HG02642 (cell line): ENCODE data around the gene HS3ST6.
"Not testable (repeated sequence)": the region's sequence is repeated elsewhere in the genome, so short reads cannot be mapped to it uniquely, and the experiment has no call there.

Experiments
- ATAC-seq: cut with Tn5 transposase; IDR thresholded peaks from one replicate; pipeline ENCODE4 v1.9.1; 2021; ENCODE audit warnings: mild to moderate bottlenecking; ENCODE audit not compliant: unreplicated experiment, poor library complexity

HS3ST6 gene

DNA sequence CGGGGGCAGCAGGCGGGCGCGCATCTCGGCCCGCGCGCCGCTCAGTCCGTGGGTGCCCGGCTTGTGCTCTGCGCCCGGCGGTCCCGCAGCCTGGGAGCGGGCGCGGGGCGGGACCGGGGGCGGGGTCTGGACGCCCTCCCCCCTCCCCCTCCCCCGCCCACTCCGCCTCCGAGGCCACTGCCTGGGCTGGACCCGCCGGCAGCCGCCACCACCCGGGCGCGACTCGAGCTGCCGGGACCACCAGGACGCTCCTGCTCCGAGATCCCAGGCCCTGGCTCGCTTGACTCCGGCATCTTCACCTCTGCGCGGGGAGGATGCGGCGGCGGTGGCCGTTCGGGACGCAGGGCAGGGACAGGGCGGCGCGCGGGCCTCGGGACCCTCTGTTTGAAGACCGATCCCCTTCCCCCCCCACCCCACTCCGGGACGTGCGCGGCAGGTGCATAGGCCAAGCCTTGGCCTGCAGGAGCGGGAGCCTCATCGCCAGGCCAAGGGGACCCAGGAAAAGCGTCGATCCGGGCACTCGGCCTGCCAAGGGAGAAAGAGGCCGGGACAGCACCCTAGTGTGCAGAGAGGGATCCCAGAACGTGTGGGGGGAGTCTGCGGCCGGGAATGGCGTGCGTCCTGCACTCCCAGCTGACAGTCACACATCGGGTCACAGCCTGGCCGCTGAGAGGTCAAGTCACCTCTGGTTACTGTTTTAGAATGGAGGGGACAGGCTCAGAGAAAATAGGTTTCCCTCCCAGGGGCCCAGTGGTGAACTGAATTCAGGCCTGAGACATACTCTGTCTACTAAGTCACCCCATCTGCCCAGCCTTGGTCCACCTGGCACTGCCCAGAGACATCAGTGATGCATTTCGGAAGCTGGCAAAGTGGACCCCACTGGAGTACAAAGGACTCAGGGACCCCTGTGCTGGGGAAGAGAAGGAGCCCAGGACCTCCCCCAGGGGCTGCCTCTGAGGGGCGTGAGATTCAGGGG is at the start of gene HS3ST6:
Gene HS3ST6 (minus strand): TSS at position 65 of the 976 bp plus-strand sequence. CDS start 92 bp downstream, outside the sequence.
- ATAC-seq: no peak

DNA sequence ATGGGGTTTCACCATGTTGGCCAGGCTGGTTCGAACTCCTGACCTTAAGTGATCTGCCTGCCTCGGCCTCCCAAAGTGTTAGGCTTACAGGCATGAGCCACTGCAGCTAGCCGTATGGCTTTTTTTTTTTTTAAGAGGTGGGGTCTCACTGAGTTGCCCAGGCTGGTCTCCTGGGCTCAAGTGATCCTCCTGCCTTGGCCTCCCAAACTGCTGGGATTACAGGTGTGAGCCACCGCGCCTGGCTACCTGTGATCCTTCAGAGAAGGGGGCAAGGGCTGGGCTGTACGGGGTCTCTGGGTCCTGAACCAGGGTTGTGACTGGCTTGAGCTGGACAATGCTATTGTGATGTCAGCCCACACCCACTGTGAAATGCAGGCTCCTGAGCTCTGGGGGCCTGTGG is 48.2 kb upstream of the HS3ST6 start, which contains the start of gene RNF151:
Gene RNF151 (plus strand): TSS at position 397 of the 400 bp plus-strand sequence. CDS start 26 bp downstream, outside the sequence.
- no peak for ATAC-seq

DNA sequence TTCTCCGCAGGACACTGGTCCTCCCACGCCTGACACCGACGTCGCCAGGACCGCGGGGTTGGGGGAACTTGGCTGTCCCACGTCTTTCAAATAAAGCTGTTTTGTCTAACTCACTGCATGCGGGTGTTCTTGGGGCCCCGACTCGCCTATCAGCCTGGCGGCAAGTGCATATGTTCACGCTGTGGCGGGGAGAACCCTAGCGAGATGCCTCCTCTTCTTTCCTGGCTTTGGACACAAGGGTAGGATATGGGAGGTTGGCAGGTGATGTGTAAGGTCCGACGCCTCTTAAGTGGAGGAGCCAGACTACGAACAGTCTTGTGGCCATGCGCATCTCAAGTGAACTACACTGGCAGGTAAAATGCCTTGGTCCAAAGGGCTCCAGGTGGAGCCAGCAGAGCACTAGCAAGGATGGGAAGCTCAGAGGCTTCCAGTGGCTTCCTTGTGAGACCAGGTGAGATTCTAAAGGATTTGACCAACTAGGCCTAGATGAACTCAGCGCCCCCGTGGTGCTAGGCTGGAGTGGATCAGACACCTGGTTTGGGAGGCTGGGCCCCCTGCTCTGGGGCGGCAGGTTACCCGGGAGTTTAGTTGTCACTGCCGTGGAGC is 47.3 kb upstream of the HS3ST6 start:
- no peak for ATAC-seq

DNA sequence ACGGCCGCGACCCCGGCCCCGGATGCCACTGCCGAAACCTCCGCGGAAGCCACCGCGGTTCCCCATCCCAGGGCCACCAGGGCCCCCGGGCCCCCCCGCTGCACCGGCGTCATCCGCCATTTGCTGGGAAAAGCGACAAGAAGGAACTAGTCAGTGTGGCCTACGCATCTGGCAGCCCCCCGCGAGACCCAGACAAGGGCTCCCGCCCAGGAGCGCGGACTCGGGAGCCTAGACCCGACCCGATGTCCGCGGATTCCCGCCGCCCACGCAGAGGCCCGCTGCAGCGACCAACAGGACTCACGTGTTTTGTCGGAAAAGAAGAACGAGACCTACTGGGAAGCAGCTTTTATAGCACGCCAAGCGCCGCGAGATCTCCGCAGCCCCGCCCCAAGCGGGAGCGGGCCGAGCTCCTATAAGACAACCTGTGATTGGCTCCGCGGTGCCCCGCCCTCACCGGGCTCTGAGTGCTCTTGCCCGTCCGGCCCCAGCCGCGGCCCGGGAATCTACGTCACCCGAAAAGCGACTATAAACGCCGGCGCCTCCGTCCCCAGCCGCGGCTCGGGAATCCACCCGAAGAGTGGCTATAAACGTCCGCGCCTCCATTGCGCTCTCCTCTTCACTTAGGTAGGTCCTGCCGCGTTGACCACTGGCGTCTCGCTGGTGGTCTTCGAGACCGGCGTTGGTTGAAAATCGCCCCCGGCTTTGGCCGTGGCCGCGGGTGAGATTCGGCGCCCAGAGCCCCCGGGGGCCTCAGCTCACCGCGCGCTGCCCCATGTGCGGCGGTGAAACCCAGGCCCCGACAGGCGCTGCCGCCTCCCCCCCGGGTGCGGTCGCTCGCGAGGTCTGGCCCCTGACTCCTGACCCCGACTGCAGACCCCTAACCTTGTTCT is 46.5 kb upstream of the HS3ST6 start, which contains the start of gene RPS2:
Gene RPS2 (minus strand): TSS at position 321 of the 890 bp plus-strand sequence. CDS start 201 bp downstream, at position 120.
- peak; percentile 85 for ATAC-seq

DNA sequence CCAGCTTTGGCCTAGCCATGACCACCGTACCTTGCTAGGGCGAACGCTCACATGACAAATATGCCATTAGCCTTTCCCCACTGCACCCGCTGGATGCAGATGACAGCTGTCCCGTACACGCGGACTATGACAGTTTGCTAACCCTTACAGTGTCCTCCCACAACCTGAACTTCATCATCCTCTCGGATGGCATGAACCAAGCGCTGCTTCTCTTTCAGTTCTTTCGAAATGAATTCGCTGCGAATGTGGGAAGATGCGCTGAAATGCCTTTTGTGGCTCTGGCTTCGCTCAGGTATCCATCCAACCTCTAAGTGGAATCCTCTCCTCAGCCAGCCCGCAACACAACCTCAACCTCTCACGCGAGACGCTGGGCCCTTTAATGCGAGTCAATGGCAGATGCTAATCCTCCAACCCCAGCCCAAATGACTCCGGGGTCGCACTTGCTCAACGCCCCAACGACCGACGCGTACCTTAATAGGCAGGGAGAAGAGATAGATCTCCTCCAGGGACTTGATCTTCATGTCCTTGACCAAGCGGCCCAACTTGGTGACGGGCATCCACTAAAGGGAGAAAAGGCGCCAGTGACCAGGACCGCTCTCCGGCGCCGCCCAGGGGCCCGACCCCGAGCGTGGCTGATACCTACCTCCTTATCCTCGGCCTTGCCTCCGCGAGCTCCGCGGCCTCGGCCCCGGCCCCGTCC is 45.7 kb upstream of the HS3ST6 start:
- ATAC-seq: peak; percentile 24

DNA sequence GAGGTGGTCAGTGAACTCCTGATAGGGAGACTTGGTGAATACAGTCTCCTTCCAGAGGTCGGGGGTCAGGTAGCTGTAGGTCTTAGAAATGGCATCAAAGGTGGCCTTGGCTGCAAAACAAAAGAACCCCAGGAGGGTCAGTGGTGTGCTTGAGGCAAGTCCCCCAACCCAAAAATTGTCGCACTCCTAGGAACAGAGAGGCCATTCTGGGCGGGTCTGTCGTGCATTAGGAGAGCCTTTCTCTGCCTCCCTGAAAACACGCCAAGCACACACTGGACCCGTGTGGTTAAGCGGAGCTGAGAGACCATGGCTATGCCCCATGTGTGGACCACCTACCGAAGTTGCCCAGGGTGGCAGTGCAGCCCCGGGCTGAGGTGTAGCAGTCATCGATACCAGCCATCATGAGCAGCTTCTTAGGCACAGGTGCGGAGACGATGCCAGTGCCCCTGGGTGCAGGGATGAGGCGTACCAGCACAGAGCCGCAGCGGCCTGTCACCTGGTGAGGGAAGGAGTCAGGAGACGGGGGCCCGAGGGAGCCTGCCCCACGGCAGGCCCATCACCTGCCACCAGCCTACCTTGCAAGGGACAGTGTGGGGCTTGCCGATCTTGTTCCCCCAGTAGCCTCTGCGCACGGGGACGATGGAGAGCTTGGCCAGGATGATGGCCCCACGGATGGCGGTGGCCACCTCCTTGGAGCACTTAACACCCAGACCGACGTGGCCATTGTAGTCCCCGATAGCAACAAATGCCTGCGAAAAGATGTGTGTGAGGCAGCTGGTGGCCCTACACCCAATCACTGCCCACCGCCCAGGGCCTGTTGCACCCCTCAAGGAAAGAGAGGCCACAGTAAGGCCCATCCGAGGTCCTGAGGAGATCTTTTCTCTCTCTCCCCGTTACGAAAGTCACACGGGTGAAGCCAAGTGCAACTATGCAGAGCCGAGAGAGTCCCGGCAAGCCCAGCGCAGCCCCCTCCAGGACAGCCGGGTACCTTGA is 44.2 kb upstream of the HS3ST6 start:
- not testable (repeated sequence) for ATAC-seq

DNA sequence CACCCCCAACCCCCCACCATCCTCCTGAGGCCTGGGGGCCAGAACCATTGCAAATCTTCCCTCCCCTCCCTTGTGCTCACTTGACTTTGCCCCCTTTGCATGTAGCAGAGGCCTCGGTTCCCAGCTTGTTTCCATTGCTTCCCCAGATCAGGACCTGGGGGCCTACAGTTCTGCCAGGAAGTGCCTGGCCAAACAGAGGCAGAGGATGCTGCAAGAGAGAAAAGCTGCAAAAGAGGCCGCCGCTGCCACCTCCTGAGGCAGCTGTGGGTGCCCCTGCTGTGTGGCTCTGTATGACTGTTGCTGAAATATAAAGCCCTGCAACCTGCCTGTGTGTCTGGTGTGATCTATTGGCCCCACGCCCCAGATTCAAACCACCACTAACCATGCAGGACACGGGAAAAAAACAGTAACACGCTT is 43.4 kb upstream of the HS3ST6 start:
- no peak for ATAC-seq

DNA sequence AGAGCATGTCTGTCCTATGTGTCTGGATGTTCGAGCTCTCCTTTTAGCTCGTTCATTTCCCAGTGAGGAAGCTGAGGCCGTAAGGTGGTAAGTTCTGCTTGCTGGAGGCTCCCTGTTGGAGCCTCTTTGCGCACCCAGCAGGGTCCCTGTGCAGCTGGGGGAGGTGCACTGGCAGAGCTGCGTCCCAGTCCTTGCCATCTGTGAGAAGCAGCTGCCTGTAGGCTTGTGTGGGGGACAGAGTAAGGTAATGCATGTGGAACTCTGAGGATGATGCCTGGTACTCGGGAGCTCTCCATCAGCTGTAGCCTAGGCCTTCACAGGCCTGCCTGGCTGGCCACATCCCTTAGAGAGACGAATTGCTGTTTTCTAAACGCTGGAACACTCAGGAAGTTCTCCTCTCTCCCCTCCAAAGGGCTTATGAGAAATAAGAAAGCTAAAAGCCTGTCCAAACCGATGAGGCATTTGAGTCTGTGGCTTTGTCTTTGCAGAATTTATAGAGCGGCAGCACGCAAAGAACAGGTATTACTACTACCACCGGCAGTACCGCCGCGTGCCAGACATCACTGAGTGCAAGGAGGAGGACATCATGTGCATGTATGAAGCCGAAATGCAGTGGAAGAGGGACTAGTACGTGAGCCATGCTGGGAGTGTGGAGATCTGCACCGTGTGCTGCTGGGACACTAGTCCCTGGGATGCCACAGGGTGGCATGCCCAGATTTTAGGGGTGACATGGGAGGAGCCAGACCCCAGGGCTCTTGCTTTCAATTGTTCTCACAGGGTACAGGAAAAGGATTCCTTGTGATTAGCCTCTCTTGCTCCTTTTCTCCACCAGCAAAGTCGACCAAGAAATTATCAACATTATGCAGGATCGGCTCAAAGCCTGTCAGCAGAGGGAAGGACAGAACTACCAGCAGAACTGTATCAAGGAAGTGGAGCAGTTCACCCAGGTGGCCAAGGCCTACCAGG is 42.7 kb upstream of the HS3ST6 start:
- no peak for ATAC-seq

DNA sequence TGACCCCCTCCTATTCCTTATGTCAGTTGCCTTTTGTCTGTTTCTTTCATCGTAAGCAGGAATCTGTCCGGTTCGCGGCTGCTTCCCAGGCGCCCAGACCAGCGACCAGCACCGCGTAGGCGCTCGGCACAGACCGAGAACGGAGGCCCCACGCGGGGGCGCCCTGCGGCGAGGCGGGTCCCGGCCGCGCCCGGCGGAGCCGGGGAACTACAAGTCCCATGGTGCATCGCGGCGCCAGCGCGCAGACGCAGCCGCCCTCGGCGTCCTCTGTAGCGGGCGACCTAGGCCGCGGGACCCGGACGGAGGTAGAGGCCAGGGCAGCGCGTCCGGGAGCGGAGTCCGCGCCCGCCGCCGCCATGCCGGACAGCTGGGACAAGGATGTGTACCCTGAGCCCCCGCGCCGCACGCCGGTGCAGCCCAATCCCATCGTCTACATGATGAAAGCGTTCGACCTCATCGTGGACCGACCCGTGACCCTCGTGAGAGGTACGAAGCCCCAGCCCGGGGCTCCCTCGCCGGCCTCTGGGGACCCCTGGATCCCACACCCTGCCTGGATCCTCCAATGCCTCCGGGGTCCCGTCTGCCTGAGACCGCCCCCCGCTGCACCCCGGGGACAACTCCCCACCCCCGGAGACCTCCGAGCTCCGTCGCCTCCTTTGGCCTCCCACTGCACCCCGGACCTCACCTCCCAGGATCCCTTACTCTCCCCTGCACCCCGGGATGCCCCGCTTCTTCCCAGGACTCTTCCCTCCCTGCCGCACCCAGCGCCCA is 41.2 kb upstream of the HS3ST6 start, which contains the start of gene NDUFB10:
Gene NDUFB10 (plus strand): TSS at position 270 of the 771 bp plus-strand sequence. CDS start 87 bp downstream, at position 357.
- ATAC-seq: peak; percentile 76

DNA sequence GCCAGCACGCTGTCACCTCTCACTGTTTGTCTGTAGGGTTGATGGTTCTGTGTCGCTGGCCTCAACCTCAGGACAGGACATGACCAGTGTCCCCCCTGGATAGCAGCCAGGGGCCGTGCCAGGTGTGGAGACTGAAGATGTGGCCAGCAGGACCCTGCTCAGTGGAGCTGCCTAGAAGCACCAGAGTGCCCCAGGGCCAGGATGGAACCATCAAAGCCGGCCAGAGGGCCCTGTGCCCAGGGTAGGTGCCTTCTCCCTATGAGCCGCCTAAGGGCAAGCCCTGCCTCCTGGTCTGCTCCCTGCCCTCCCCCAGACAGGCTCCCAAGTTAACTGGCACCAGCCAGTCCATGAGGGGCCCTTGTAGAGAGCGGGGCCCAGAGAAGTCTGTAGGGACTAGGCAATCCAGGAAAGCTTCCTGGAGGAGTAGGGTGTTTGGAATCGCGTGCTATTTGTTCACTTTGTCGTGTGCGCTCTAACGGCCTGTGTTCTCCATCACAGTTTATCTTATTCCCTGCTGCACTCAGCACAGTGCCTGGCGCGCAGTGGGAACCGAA is 40.6 kb upstream of the HS3ST6 start:
- no peak for ATAC-seq

DNA sequence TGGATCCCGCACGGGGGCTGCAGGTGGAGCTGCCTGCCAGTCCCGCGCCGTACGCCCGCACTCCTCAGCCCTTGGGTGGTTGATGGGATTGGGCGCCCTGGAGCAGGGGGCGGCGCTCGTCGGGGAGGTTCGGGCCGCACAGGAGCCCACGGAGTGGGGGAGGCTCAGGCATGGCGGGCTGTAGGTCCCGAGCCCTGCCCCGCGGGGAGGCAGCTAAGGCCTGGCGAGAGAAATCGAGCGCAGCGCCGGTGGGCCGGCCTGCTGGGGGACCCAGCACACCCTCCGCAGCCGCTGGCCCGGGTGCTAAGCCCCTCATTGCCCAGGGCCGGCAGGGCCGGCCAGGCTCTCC is 39.9 kb upstream of the HS3ST6 start:
- ATAC-seq: not testable (repeated sequence)

DNA sequence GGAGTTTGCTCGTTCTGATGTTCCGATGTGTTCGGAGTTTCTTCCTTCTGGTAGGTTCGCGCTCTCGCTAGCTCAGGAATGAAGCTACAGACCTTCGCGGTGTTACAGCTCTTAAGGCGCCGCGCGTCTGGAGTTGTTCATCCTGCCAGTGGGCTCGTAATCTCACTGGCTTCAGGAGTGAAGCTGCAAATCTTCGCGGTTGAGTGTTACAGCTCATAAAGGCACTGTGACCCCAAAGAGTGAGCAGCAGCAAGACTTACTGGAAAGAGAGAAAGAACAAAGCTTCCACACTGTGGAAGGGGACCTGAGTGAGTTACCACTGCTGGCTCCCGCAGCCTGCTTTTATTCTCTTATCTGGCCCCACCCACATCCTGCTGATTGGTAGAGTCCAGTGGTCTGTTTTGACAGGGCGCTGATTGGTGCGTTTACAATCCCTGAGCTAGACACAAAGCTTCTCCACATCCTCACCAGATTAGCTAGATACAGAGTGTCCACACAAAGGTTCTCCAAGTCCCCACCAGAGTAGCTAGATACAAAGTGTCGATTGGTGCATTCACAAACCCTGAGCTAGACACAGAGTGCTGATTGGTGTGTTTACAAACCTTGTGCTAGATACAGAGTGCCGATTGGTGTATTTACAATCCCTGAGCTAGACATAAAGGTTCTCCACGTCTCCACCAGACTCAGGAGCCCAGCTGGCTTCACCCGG is 39.4 kb upstream of the HS3ST6 start:
- not testable (repeated sequence) for ATAC-seq

DNA sequence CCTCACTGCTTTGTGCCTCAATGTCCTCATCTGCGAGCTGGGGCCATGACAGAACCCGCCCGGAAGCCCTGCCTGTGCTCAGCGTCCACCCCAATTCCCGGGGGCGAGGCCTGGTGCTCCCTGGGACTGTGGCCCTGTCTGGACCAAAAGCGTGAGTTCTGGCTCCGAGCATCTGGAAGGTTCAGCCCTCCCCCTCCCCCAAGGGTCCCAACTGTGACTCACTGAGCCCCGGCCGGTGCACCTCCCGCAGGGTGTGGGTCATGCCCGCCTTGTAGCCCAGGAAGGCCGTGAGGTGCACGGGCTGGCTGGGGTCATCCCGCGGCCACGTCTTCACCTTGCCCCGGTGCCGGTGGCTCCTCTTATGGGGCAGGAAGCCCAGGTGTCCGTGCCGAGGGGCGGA is 35.5 kb upstream of the HS3ST6 start:
- ATAC-seq: no peak

DNA sequence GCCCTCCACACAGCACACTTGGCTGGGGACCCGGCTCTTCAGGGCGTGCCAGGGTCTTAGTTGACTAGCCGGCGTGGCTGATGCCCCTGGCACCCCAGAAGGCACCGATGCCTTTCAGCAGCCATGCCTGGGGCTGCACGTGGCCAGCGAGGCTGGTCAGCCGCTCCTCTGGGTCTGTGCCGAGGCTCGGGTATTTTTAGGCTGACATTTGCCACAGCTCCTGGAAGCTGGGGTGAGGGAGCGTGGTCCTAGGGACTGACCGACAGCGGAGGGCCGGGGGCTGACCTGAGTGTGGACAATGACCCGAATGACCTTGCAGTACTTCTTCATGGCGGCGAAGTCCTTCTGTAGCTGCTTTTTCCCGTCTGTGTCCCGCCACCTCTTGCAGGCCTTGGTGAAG is 32.3 kb upstream of the HS3ST6 start:
- no peak for ATAC-seq

DNA sequence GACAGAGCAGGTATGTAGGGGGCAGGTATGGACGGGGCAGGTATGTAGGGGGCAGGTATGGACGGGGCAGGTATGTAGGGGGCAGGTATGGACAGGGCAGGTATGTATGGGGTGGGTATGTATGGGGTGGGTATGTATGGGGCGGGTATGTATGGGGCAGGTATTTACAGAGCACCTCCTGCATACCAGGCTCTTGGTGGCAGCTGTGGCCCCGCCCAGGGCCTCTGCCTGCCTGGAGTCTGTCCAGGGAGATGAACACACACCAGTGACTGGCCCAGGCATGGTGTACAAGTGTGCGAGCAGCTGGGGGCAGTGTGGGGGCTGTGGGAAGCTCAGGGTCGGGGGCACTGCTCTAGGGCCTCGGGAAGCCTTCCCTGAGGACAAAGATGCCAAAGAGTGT is 31.8 kb upstream of the HS3ST6 start:
- ATAC-seq: no peak

DNA sequence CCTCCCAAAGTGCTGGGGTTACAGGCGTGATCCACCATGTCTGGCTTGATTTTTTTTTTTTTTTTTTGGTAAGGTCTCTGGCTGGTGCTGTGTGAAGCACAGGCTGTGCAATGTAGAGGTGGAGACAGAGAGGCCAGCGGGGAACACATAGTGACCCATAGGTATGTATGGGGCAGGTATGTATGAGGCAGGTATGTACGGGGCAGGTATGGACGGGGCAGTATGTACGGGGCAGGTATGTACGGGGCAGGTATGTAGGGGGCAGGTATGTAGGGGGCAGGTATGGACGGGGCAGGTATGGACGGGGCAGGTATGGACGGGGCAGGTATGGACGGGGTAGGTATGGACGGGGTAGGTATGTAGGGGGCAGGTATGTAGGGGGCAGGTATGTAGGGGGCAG is 31.3 kb upstream of the HS3ST6 start:
- ATAC-seq: no peak
